ENCODE data around the gene HJURP.

The HJURP gene

GRCh38 chr2:233793465-233794127 lies 60.7 kb downstream of the HJURP start:
- no peak for DNase-seq (ENCODE audit: low read depth, low spot score)

- DNase-seq (ENCODE audit: low read depth, low spot score), result no peak
Measured at GRCh38 chr2:233792720-233793119, 61.6 kb downstream of the HJURP start.

GRCh38 chr2:233791883-233792329 lies 62.4 kb downstream of the HJURP start:
- no peak for DNase-seq (ENCODE audit: low read depth, low spot score)

- DNase-seq (ENCODE audit: low read depth, low spot score), result no peak
Measured at GRCh38 chr2:233791151-233791882, 63.0 kb downstream of the HJURP start.

- DNase-seq (ENCODE audit: low read depth, low spot score), result no peak
Measured at GRCh38 chr2:233789554-233789953, 64.8 kb downstream of the HJURP start.
